GM23338 (cell line): Measurements from ENCODE around the gene SUPT3H. TPM values are rescaled to one million over a fixed set of nuclear protein-coding genes. Genes with fewer than 3 reads are reported as not detected.

Experiments
- ATAC-seq: fragments of 200-7000 bp; cut with Tn5 transposase; 3 replicates; pipeline ENCODE4 v1.9.1; 2020
- DNase-seq: peaks from one replicate; pipeline ENCODE4 v3.0.0-alpha.2; 2015; ENCODE audit warnings: low spot score
- H2AFZ ChIP-seq: fragments of 200-600 bp; sonication (generic); 2 replicates; pipeline ENCODE4 v1.8.0; 2016; ENCODE audit warnings: antibody characterized with exemption, mild to moderate bottlenecking, moderate library complexity
- H3F3A ChIP-seq: fragments of 200-600 bp; sonication (generic); replicated peaks from 2 replicates; pipeline ENCODE4 v1.8.0; 2017; ENCODE audit warnings: antibody characterized with exemption, mixed run types, low read depth
- H3K27ac ChIP-seq: fragments of 200-600 bp; sonication (generic); 2 replicates; pipeline ENCODE4 v1.6.1; 2016; ENCODE audit warnings: low read depth
- H3K27me3 ChIP-seq: fragments of 200-600 bp; sonication (generic); 2 replicates; pipeline ENCODE4 v1.8.0; 2016; ENCODE audit warnings: mild to moderate bottlenecking, mixed run types, moderate library complexity; ENCODE audit not compliant: insufficient read depth
- H3K36me3 ChIP-seq: fragments of 200-600 bp; sonication (generic); 2 replicates; pipeline ENCODE4 v1.8.0; 2016; ENCODE audit warnings: mild to moderate bottlenecking; ENCODE audit not compliant: insufficient read depth
- H3K4me1 ChIP-seq: fragments of 200-600 bp; sonication (generic); 2 replicates; pipeline ENCODE4 v1.8.0; 2016; ENCODE audit warnings: mild to moderate bottlenecking, moderate library complexity; ENCODE audit not compliant: insufficient read depth
- H3K4me2 ChIP-seq: fragments of 200-600 bp; sonication (generic); 2 replicates; pipeline ENCODE4 v1.7.1; 2017; ENCODE audit warnings: mixed run types
- H3K4me3 ChIP-seq: fragments of 200-600 bp; sonication (generic); 2 replicates; pipeline ENCODE4 v1.6.1; 2016; ENCODE audit warnings: mixed run types
- H3K79me2 ChIP-seq: fragments of 200-600 bp; sonication (generic); replicated peaks from 2 replicates; pipeline ENCODE4 v1.8.0; 2017; ENCODE audit warnings: mild to moderate bottlenecking; ENCODE audit not compliant: insufficient read depth
- H3K9me2 ChIP-seq: fragments of 200-600 bp; sonication (generic); 2 replicates; pipeline ENCODE4 v1.8.0; 2017; ENCODE audit not compliant: insufficient read depth
- H4K20me1 ChIP-seq: fragments of 200-600 bp; sonication (generic); replicated peaks from 2 replicates; pipeline ENCODE4 v1.8.0; 2017; ENCODE audit warnings: mild to moderate bottlenecking; ENCODE audit not compliant: insufficient read depth
- H3K27ac Mint-ChIP-seq: 2 replicates; pipeline ENCODE4 v1.8.0; 2020; ENCODE audit warnings: inconsistent platforms, mild to moderate bottlenecking, moderate library complexity, mixed read lengths
- H3K27me3 Mint-ChIP-seq: 3 replicates; pipeline ENCODE4 v1.8.0; 2022; ENCODE audit warnings: low read depth, mild to moderate bottlenecking, moderate library complexity, mixed read lengths, inconsistent platforms; ENCODE audit not compliant: insufficient read depth, poor library complexity
- H3K36me3 Mint-ChIP-seq: 3 replicates; pipeline ENCODE4 v1.8.0; 2021; ENCODE audit warnings: low read depth, mild to moderate bottlenecking, inconsistent platforms, moderate library complexity, mixed read lengths
- H3K4me1 Mint-ChIP-seq: 3 replicates; pipeline ENCODE4 v1.8.0; 2020; ENCODE audit warnings: mild to moderate bottlenecking, inconsistent platforms, mixed read lengths
- H3K4me3 Mint-ChIP-seq: 3 replicates; pipeline ENCODE4 v1.8.0; 2021; ENCODE audit warnings: moderate library complexity, mild to moderate bottlenecking, inconsistent platforms, mixed read lengths
- H3K9me3 Mint-ChIP-seq: 3 replicates; pipeline ENCODE4 v1.8.0; 2020; ENCODE audit warnings: moderate library complexity, mild to moderate bottlenecking, inconsistent platforms, mixed read lengths
- CREB1 ChIP-seq: fragments of 250-450 bp; sonication (Bioruptor Pico); IDR thresholded peaks from 2 replicates; pipeline ENCODE4 v1.5.0; 2020; ENCODE audit warnings: low read depth, mild to moderate bottlenecking, moderate library complexity
- EZH2 ChIP-seq: fragments of 200-600 bp; sonication (generic); IDR thresholded peaks from one replicate; pipeline ENCODE4 v1.8.0; 2017; ENCODE audit warnings: antibody characterized with exemption, mild to moderate bottlenecking, low read depth; ENCODE audit not compliant: unreplicated experiment
- EZH2phosphoT487 ChIP-seq: fragments of 200-600 bp; sonication (generic); IDR thresholded peaks from one replicate; pipeline ENCODE4 v1.8.1; 2018; ENCODE audit warnings: antibody characterized with exemption; ENCODE audit not compliant: unreplicated experiment
- JUNB ChIP-seq: IDR thresholded peaks from one replicate; pipeline ENCODE4 v1.6.1; 2016; ENCODE audit warnings: antibody characterized with exemption; ENCODE audit not compliant: unreplicated experiment
- NANOG ChIP-seq: IDR thresholded peaks from 2 replicates; pipeline ENCODE4 v1.6.1; 2016; ENCODE audit warnings: antibody characterized with exemption, borderline replicate concordance
- POLR2AphosphoS5 ChIP-seq: IDR thresholded peaks from 2 replicates; pipeline ENCODE4 v1.6.1; 2016; ENCODE audit warnings: antibody characterized with exemption, low read depth
- STAT1 ChIP-seq: IDR thresholded peaks from one replicate; pipeline ENCODE4 v1.6.1; 2016; ENCODE audit warnings: antibody characterized with exemption; ENCODE audit not compliant: unreplicated experiment
- ZNF114 ChIP-seq: fragments of 250-450 bp; sonication (Bioruptor Pico); IDR thresholded peaks from 2 replicates; pipeline ENCODE4 v1.5.0; 2020; ENCODE audit warnings: mild to moderate bottlenecking, moderate library complexity
- ZNF331 ChIP-seq: fragments of 250-450 bp; sonication (Bioruptor Pico); IDR thresholded peaks from 2 replicates; pipeline ENCODE4 v1.5.0; 2020; ENCODE audit warnings: low read depth, mild to moderate bottlenecking, moderate library complexity
- polyA plus RNA-seq: library from polyadenylated mRNA; unstranded; fragments of >200 nt; fragmentation: Nextera tagmentation; extraction: Ambion mirVana; gene quantifications from 2 replicates; pipeline ENCODE4 v1.2.1, GENCODE V29; 2016
- total RNA-seq: library from RNA; depleted of rRNA; stranded (reverse); fragments of >200 nt; shearing (Covaris generic); gene quantifications from 2 replicates; pipeline ENCODE4 v1.2.3, GENCODE V29; 2014
- TF ChIP-seq, protein P1 (sequence below): fragments of 250-450 bp; sonication (Bioruptor Pico); IDR thresholded peaks from 2 replicates; pipeline ENCODE4 v1.5.0; 2020; ENCODE audit warnings: mild to moderate bottlenecking, moderate library complexity
- TF ChIP-seq, protein P2 (sequence below), 2 experiments: fragments of 200-600 bp in 1 of 2; sonication (generic) in 1 of 2; conservative IDR thresholded peaks; 2 replicates each; pipeline versions ENCODE4 v1.5.1 to v1.6.1; 2016 to 2017; ENCODE audit warnings: antibody characterized with exemption in 2 of 2, low read depth in 2 of 2, mild to moderate bottlenecking in 2 of 2, moderate library complexity in 1 of 2
- TF ChIP-seq, protein P3 (sequence below): IDR thresholded peaks from 2 replicates; pipeline ENCODE4 v1.6.1; 2016; ENCODE audit warnings: antibody characterized with exemption
- TF ChIP-seq, protein P4 (sequence below): IDR thresholded peaks from one replicate; pipeline ENCODE4 v1.6.1; 2018; ENCODE audit warnings: antibody characterized with exemption; ENCODE audit not compliant: unreplicated experiment

Gene SUPT3H
- total and polyA plus RNA-seq, 2 experiments from 2014 or later, result 11.4 to 30.1 TPM

DNA sequence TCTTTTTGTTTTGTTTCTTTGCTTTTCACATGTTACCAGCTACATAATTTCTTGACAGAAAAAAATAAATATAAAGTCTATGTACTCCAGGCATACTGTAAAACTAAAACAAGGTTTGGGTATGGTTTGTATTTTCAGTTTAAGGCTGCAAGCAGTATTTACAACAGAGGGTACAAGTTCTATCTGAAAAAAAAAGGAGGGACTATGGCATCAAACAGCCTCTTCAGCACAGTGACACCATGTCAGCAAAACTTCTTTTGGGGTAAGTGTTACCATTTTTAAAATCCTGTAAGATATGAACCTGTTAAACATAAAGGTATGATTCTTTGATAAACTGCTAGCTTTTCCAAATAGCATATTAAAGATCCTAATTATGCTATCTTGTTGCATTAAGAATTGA, 49.2 kb downstream of the SUPT3H start:
- ATAC-seq (no peak; the same call in 2 of the 3 replicates), DNase-seq (no peak)
- no peaks in the 10 kb centered on the region for H3K36me3 Mint-ChIP-seq
- peaks cover 4% of the 10 kb centered on the region; the same call in 1 of the 2 replicates for H3K4me1 ChIP-seq
- H3F3A ChIP-seq, result no peaks in the 10 kb centered on the region
- no peaks in the 10 kb centered on the region for H3K79me2 ChIP-seq
- no peak overlapping the region for H3K4me3 ChIP-seq
- peaks cover 29% of the 10 kb centered on the region for H3K4me1 Mint-ChIP-seq
- no peak overlapping the region for H2AFZ ChIP-seq
- H3K27me3 Mint-ChIP-seq, result peaks cover 3% of the 10 kb centered on the region
- no peaks in the 10 kb centered on the region for H3K9me2 ChIP-seq
- H3K9me3 Mint-ChIP-seq, result no peaks in the 10 kb centered on the region
- H3K36me3 ChIP-seq, result no peaks in the 10 kb centered on the region
- no peak overlapping the region for H3K4me2 ChIP-seq
- no peak overlapping the region for H3K27ac ChIP-seq
- H3K4me3 Mint-ChIP-seq, result no peak overlapping the region
- H4K20me1 ChIP-seq, result no peaks in the 10 kb centered on the region
- TF ChIP-seq, protein P1, sequence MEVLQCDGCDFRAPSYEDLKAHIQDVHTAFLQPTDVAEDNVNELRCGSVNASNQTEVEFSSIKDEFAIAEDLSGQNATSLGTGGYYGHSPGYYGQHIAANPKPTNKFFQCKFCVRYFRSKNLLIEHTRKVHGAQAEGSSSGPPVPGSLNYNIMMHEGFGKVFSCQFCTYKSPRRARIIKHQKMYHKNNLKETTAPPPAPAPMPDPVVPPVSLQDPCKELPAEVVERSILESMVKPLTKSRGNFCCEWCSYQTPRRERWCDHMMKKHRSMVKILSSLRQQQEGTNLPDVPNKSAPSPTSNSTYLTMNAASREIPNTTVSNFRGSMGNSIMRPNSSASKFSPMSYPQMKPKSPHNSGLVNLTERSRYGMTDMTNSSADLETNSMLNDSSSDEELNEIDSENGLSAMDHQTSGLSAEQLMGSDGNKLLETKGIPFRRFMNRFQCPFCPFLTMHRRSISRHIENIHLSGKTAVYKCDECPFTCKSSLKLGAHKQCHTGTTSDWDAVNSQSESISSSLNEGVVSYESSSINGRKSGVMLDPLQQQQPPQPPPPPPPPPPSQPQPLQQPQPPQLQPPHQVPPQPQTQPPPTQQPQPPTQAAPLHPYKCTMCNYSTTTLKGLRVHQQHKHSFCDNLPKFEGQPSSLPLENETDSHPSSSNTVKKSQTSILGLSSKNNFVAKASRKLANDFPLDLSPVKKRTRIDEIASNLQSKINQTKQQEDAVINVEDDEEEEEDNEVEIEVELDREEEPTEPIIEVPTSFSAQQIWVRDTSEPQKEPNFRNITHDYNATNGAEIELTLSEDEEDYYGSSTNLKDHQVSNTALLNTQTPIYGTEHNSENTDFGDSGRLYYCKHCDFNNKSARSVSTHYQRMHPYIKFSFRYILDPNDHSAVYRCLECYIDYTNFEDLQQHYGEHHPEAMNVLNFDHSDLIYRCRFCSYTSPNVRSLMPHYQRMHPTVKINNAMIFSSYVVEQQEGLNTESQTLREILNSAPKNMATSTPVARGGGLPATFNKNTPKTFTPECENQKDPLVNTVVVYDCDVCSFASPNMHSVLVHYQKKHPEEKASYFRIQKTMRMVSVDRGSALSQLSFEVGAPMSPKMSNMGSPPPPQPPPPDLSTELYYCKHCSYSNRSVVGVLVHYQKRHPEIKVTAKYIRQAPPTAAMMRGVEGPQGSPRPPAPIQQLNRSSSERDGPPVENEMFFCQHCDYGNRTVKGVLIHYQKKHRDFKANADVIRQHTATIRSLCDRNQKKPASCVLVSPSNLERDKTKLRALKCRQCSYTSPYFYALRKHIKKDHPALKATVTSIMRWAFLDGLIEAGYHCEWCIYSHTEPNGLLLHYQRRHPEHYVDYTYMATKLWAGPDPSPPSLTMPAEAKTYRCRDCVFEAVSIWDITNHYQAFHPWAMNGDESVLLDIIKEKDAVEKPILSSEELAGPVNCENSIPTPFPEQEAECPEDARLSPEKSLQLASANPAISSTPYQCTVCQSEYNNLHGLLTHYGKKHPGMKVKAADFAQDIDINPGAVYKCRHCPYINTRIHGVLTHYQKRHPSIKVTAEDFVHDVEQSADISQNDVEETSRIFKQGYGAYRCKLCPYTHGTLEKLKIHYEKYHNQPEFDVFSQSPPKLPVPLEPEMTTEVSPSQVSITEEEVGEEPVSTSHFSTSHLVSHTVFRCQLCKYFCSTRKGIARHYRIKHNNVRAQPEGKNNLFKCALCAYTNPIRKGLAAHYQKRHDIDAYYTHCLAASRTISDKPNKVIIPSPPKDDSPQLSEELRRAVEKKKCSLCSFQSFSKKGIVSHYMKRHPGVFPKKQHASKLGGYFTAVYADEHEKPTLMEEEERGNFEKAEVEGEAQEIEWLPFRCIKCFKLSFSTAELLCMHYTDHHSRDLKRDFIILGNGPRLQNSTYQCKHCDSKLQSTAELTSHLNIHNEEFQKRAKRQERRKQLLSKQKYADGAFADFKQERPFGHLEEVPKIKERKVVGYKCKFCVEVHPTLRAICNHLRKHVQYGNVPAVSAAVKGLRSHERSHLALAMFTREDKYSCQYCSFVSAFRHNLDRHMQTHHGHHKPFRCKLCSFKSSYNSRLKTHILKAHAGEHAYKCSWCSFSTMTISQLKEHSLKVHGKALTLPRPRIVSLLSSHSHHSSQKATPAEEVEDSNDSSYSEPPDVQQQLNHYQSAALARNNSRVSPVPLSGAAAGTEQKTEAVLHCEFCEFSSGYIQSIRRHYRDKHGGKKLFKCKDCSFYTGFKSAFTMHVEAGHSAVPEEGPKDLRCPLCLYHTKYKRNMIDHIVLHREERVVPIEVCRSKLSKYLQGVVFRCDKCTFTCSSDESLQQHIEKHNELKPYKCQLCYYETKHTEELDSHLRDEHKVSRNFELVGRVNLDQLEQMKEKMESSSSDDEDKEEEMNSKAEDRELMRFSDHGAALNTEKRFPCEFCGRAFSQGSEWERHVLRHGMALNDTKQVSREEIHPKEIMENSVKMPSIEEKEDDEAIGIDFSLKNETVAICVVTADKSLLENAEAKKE (CRISPR knock-in tag), result no peak
- TF ChIP-seq EZH2, result no peak
- TF ChIP-seq ZNF114 (CRISPR knock-in tag), result no peak
- no peak for TF ChIP-seq NANOG
- TF ChIP-seq, protein P2, sequence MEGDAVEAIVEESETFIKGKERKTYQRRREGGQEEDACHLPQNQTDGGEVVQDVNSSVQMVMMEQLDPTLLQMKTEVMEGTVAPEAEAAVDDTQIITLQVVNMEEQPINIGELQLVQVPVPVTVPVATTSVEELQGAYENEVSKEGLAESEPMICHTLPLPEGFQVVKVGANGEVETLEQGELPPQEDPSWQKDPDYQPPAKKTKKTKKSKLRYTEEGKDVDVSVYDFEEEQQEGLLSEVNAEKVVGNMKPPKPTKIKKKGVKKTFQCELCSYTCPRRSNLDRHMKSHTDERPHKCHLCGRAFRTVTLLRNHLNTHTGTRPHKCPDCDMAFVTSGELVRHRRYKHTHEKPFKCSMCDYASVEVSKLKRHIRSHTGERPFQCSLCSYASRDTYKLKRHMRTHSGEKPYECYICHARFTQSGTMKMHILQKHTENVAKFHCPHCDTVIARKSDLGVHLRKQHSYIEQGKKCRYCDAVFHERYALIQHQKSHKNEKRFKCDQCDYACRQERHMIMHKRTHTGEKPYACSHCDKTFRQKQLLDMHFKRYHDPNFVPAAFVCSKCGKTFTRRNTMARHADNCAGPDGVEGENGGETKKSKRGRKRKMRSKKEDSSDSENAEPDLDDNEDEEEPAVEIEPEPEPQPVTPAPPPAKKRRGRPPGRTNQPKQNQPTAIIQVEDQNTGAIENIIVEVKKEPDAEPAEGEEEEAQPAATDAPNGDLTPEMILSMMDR (conservative IDR thresholded peaks at IDR 0.05; ENCODE audit: low read depth in 2 of 2), result no peak
- no peak for TF ChIP-seq POLR2AphosphoS5
- TF ChIP-seq, protein P3, sequence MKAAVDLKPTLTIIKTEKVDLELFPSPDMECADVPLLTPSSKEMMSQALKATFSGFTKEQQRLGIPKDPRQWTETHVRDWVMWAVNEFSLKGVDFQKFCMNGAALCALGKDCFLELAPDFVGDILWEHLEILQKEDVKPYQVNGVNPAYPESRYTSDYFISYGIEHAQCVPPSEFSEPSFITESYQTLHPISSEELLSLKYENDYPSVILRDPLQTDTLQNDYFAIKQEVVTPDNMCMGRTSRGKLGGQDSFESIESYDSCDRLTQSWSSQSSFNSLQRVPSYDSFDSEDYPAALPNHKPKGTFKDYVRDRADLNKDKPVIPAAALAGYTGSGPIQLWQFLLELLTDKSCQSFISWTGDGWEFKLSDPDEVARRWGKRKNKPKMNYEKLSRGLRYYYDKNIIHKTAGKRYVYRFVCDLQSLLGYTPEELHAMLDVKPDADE, result no peak
- no peak for TF ChIP-seq CREB1
- TF ChIP-seq STAT1, result no peak
- no peak for TF ChIP-seq JUNB
- TF ChIP-seq, protein P4, sequence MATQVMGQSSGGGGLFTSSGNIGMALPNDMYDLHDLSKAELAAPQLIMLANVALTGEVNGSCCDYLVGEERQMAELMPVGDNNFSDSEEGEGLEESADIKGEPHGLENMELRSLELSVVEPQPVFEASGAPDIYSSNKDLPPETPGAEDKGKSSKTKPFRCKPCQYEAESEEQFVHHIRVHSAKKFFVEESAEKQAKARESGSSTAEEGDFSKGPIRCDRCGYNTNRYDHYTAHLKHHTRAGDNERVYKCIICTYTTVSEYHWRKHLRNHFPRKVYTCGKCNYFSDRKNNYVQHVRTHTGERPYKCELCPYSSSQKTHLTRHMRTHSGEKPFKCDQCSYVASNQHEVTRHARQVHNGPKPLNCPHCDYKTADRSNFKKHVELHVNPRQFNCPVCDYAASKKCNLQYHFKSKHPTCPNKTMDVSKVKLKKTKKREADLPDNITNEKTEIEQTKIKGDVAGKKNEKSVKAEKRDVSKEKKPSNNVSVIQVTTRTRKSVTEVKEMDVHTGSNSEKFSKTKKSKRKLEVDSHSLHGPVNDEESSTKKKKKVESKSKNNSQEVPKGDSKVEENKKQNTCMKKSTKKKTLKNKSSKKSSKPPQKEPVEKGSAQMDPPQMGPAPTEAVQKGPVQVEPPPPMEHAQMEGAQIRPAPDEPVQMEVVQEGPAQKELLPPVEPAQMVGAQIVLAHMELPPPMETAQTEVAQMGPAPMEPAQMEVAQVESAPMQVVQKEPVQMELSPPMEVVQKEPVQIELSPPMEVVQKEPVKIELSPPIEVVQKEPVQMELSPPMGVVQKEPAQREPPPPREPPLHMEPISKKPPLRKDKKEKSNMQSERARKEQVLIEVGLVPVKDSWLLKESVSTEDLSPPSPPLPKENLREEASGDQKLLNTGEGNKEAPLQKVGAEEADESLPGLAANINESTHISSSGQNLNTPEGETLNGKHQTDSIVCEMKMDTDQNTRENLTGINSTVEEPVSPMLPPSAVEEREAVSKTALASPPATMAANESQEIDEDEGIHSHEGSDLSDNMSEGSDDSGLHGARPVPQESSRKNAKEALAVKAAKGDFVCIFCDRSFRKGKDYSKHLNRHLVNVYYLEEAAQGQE, result no peak
- no peak for TF ChIP-seq ZNF331 (CRISPR knock-in tag)
- no peak for TF ChIP-seq EZH2phosphoT487
- H3K27ac Mint-ChIP-seq, result no peak overlapping the region
- no peaks in the 10 kb centered on the region for H3K27me3 ChIP-seq
